NCI-H2171 treated with DMSO at 0.1 percent for 48 hours (cell line): Measurements from ENCODE around the gene ODC1.

Experiments used
- DNase-seq: peaks from one replicate; lab custom pipeline; 2025; lab: John Stamatoyannopoulos, UW

ODC1 gene

GRCh38 chr2:10400002-10400401, 48.1 kb downstream of the ODC1 start:
- no peak for DNase-seq

GRCh38 chr2:10399358-10399757, 48.8 kb downstream of the ODC1 start:
- no peak for DNase-seq

- DNase-seq, result no peak
Measured at GRCh38 chr2:10398496-10398895, 49.6 kb downstream of the ODC1 start.

DNA sequence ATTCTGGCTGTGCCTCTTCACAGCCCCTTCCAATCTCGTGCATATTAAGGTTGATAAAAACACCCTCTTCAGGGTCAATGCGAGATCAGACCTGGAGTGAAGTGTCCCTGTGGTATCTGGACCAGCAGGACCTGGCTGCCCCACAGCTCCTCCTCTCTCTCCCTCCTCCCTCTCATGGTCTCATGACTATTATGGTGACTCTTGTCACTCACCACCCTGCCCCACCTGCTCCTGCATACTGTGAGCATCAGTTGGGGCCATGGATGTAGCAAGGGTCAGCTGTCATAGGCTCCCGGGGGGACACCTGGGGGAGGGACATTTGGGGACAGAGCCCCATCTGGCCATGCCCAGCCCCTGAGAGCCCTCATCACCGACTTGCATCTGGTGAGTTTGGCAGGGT, 50.2 kb downstream of the ODC1 start:
- no peak for DNase-seq

GRCh38 chr2:10397297-10397875, 50.7 kb downstream of the ODC1 start:
- no peak for DNase-seq

DNA sequence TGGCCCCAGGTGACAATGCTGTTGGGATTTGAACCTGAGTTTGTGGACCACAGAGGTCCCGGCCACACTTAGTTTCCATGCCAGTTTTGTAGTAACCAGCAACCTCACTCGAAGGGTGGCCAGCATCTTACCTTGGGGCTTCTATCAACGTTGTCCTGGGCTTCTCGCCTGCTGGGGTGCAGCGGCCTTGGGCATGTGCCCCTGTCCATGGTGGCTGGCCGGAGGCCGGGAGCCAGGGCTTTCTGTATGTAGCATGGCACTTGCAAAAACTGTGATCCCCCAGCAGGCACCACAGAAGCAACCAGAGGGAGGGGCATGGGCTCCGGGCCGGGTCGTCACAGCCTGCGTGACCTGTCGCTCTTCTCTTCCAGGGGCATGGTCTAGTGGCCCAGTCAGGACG, 51.7 kb downstream of the ODC1 start:
- no peak for DNase-seq

DNA sequence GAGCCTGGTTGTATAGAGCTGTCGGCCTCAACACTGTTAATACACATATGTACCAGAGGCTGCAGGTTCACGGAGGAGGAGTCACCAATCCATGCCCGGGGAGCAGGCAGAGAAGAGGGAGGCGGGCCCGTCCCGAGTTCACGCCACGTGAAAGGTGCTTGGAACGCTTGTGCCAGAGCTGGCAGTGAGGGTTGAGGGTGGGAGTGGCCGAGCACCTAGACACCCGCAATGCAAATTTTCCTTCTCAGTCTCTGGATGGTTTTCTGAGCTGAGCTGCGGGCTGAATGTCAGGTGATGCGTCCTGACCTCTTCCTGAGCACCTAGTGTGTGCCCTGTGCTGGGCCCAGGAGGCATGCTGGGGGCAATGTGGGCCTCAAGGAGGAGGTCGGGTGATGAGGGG, 52.2 kb downstream of the ODC1 start:
- no peak for DNase-seq

DNA sequence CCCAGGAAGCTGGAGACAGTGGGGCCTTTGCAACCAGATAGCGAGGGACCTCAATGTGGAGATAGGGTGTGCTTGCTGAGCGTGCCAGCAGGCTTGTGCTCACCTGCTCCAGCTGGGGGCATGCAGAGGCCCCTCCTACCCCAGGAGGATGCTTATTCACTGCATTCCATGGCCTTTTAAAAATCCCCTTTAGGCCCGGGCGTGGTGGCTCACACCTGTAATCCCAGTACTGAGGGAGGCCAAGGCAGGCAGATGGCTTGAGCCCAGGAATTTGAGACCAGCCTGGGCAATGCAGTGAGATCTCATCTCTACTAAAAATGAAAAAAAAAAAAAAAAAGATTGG, 54.5 kb downstream of the ODC1 start:
- no peak for DNase-seq

DNA sequence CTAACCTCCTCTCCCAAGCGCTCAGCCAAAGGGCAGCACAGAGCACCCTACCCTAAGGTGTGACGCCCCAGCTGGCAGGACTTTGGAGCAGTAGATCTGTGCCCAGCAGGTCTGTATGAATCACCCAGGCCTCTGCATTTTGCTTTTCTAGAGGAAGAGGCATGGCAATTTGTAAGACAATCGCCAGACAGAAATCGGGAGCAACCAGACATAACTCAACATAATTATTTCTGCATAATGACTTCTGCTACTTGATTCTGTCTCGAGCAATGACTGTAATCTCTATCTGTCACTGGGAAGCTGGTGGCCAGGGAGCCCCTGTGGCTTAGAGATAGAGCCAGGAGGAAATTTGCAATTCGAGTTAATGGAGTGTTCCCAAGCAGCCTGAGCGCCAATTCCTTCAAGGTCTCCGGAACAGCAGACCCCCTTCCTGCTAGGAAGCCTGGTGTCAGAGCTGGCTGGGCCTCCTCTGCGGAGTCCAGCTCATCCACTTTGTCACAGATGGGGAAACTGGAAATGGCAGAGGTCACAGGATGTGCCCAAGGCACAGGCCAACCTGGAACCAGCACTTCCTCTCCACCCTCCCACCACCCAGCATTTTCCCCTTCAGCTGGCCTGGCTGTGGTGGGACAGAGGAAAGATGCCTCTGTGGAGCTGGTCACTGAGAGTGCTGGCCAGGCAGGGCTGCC, 55.0 kb downstream of the ODC1 start:
- DNase-seq, result no peak

GRCh38 chr2:10392548-10392947, 55.6 kb downstream of the ODC1 start:
- no peak for DNase-seq

- DNase-seq, result no peak
Measured at GRCh38 chr2:10392100-10392499, 56.0 kb downstream of the ODC1 start.

DNA sequence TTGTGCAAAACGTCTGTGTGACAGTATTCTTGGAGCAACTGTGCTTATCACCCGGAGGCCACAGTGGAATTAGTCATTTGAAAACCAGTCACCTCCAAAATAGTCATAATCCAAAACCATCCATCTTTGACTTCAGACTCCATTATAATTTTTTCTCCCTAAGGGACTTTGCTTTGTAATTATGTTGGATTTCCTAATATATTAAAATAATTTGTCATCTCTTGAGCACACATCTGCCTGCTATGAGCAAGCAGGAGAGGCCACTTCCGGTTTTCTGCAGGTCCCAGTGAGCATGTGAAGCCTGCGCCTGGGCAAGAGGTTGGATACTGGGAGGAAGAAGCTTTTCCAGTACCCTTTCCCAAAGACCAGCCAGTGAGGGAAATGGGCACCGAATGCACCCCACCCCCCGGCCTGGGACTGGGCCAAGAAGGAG, 57.7 kb downstream of the ODC1 start:
- no peak for DNase-seq
